ENCODE data around the gene FUT8.

The FUT8 gene

GRCh38 chr14:65433157-65433556 lies 20.6 kb downstream of the FUT8 start:
- no peaks in the 10 kb centered on the region for H3K9me3 ChIP-seq (ENCODE audit: control insufficient read depth, low read length)
- TF ChIP-seq CTCF (IDR thresholded peaks at IDR 0.05): no peak

GRCh38 chr14:65433646-65434045 lies 21.1 kb downstream of the FUT8 start:
- H3K4me2 ChIP-seq (ENCODE audit: low read length): no peak overlapping the region
- H3K36me3 ChIP-seq (ENCODE audit: control insufficient read depth, insufficient read depth, low read length): no peaks in the 10 kb centered on the region
- H3K9me3 ChIP-seq (ENCODE audit: control insufficient read depth, low read length): no peaks in the 10 kb centered on the region
- H3K27ac ChIP-seq: peak overlapping the region; percentile 0
- no peak overlapping the region for H2AFZ ChIP-seq
- H3K9ac ChIP-seq: no peak overlapping the region
- peaks cover 4% of the 10 kb centered on the region for H3K79me2 ChIP-seq
- peaks cover 6% of the 10 kb centered on the region for H3K4me1 ChIP-seq
- no peak overlapping the region for H3K4me3 ChIP-seq (ENCODE audit: low read depth, low read length)
- no peak for TF ChIP-seq CTCF (IDR thresholded peaks at IDR 0.05)
- H3K27me3 ChIP-seq (ENCODE audit: control insufficient read depth, insufficient read depth, low read length): no peaks in the 10 kb centered on the region

More at GRCh38 chr14:65433157-65433556, 20.6 kb downstream of the FUT8 start:
- no peaks in the 10 kb centered on the region for H3K27me3 ChIP-seq (ENCODE audit: control insufficient read depth, insufficient read depth, low read length)
- H2AFZ ChIP-seq: no peak overlapping the region
- H3K27ac ChIP-seq: no peak overlapping the region
- H3K4me3 ChIP-seq (ENCODE audit: low read depth, low read length): no peak overlapping the region
- no peaks in the 10 kb centered on the region for H3K36me3 ChIP-seq (ENCODE audit: control insufficient read depth, insufficient read depth, low read length)
- no peak overlapping the region for H3K4me2 ChIP-seq (ENCODE audit: low read length)
- no peak overlapping the region for H3K9ac ChIP-seq
- H3K4me1 ChIP-seq: peaks cover 6% of the 10 kb centered on the region
- peaks cover 4% of the 10 kb centered on the region for H3K79me2 ChIP-seq

GRCh38 chr14:65434216-65434850 lies 21.8 kb downstream of the FUT8 start:
- H3K79me2 ChIP-seq: peaks cover 4% of the 10 kb centered on the region
- peaks cover 10% of the 10 kb centered on the region for H3K4me1 ChIP-seq
- H3K27me3 ChIP-seq (ENCODE audit: control insufficient read depth, insufficient read depth, low read length): no peaks in the 10 kb centered on the region
- H2AFZ ChIP-seq: no peak overlapping the region
- no peak overlapping the region for H3K4me2 ChIP-seq (ENCODE audit: low read length)
- peak overlapping the region; percentile 0 for H3K27ac ChIP-seq
- H3K4me3 ChIP-seq (ENCODE audit: low read depth, low read length): no peak overlapping the region
- no peaks in the 10 kb centered on the region for H3K36me3 ChIP-seq (ENCODE audit: control insufficient read depth, insufficient read depth, low read length)
- no peak overlapping the region for H3K9ac ChIP-seq
- H3K9me3 ChIP-seq (ENCODE audit: control insufficient read depth, low read length): no peaks in the 10 kb centered on the region
- no peak for TF ChIP-seq CTCF (IDR thresholded peaks at IDR 0.05)

GRCh38 chr14:65438266-65438933 lies 25.9 kb downstream of the FUT8 start:
- no peak overlapping the region for H3K27ac ChIP-seq
- no peak overlapping the region for H3K4me3 ChIP-seq (ENCODE audit: low read depth, low read length)
- H3K4me2 ChIP-seq (ENCODE audit: low read length): no peak overlapping the region
- TF ChIP-seq CTCF (IDR thresholded peaks at IDR 0.05): no peak
- no peaks in the 10 kb centered on the region for H3K9me3 ChIP-seq (ENCODE audit: control insufficient read depth, low read length)
- H3K27me3 ChIP-seq (ENCODE audit: control insufficient read depth, insufficient read depth, low read length): no peaks in the 10 kb centered on the region
- no peak overlapping the region for H3K9ac ChIP-seq
- H3K36me3 ChIP-seq (ENCODE audit: control insufficient read depth, insufficient read depth, low read length): no peaks in the 10 kb centered on the region
- peaks cover 7% of the 10 kb centered on the region for H3K4me1 ChIP-seq
- peaks cover 18% of the 10 kb centered on the region for H3K79me2 ChIP-seq
- no peak overlapping the region for H2AFZ ChIP-seq

DNA sequence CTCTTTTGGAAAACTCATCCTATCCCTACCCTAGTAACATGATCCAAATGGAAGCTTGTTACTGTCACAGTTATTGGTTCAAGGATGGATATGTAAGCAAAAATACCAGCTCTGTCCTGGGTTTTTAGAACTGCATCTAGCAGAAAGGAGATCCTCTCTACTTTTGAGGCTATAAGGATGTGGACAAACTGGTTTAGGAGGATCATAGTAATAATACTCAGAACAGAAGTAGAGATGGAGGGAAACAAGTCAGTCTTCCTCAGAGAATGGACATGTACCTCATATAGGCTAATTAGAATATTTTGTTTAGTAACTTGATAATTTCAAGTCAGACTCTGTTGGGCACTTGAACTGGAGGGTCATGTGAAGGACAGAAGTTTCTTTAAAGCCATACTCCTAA lies 26.6 kb downstream of the FUT8 start:
- no peak overlapping the region for H3K9ac ChIP-seq
- peaks cover 20% of the 10 kb centered on the region for H3K79me2 ChIP-seq
- H3K27ac ChIP-seq: no peak overlapping the region
- H3K9me3 ChIP-seq (ENCODE audit: control insufficient read depth, low read length): no peaks in the 10 kb centered on the region
- H3K36me3 ChIP-seq (ENCODE audit: control insufficient read depth, insufficient read depth, low read length): no peaks in the 10 kb centered on the region
- H3K27me3 ChIP-seq (ENCODE audit: control insufficient read depth, insufficient read depth, low read length): no peaks in the 10 kb centered on the region
- peaks cover 7% of the 10 kb centered on the region for H3K4me1 ChIP-seq
- no peak overlapping the region for H3K4me2 ChIP-seq (ENCODE audit: low read length)
- TF ChIP-seq CTCF (IDR thresholded peaks at IDR 0.05): no peak
- H3K4me3 ChIP-seq (ENCODE audit: low read depth, low read length): no peak overlapping the region
- H2AFZ ChIP-seq: no peak overlapping the region
